Measurements from ENCODE around the gene PEX6.

PEX6 gene, protein sequence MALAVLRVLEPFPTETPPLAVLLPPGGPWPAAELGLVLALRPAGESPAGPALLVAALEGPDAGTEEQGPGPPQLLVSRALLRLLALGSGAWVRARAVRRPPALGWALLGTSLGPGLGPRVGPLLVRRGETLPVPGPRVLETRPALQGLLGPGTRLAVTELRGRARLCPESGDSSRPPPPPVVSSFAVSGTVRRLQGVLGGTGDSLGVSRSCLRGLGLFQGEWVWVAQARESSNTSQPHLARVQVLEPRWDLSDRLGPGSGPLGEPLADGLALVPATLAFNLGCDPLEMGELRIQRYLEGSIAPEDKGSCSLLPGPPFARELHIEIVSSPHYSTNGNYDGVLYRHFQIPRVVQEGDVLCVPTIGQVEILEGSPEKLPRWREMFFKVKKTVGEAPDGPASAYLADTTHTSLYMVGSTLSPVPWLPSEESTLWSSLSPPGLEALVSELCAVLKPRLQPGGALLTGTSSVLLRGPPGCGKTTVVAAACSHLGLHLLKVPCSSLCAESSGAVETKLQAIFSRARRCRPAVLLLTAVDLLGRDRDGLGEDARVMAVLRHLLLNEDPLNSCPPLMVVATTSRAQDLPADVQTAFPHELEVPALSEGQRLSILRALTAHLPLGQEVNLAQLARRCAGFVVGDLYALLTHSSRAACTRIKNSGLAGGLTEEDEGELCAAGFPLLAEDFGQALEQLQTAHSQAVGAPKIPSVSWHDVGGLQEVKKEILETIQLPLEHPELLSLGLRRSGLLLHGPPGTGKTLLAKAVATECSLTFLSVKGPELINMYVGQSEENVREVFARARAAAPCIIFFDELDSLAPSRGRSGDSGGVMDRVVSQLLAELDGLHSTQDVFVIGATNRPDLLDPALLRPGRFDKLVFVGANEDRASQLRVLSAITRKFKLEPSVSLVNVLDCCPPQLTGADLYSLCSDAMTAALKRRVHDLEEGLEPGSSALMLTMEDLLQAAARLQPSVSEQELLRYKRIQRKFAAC

DNA sequence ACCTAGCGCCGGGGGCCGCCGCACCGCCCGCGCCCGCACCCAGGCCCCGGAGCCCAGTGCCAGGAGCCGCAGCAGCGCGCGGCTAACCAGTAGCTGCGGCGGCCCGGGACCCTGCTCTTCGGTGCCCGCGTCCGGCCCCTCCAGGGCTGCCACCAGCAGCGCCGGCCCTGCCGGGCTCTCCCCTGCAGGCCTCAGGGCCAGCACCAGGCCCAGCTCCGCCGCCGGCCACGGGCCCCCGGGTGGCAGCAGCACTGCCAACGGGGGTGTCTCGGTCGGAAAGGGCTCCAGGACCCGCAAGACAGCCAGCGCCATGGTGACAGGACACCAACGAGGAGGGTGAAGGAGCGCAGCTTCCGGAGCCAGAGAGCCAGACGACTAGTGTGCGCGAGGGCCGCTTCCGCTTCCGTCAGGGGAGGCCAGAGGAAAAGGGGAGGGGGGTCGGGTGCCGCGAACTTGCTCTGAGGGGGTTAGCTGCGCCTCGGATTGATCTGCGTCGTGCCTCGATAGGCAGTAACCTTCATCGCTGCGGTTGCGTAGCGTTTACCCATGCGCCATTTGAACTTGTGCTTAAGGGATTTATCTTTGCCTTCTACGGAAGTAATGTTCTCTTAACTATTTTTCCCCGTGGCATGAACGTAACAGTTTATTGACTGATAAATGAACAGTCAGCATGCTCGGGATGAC lies at the start of gene PEX6:
PEX6 (minus strand) TSS at position 343 of the 684 bp plus-strand sequence; CDS start at position 312, 31 bp downstream.
- Histone ChIP-seq H3K27ac (ENCODE audit: low read length) (peak within 1 kb of the TSS; percentile 83), H3K27me3 (ENCODE audit: low read depth, low read length) (no peaks in the 10 kb centered on the region), H3K4me3 (ENCODE audit: low read depth in 1 of 2, low read length in 2 of 2) (peak within 1 kb of the TSS; percentile 83 to 84), H3K4me1 (ENCODE audit: control insufficient read depth in 1 of 2, insufficient read depth in 2 of 2, low read length in 2 of 2) (peaks cover 11 to 28% of the 10 kb centered on the region in 2 donors), H3K36me3 (ENCODE audit: control insufficient read depth in 1 of 2, insufficient read depth in 2 of 2, low read length in 2 of 2) (peaks cover 0 to 1% of the 10 kb centered on the region in 2 donors), H3K9me3 (ENCODE audit: control insufficient read depth in 1 of 2, low read length in 2 of 2) (no peaks in the 10 kb centered on the region)

- Histone ChIP-seq H3K27me3 (ENCODE audit: low read depth, low read length) (no peaks in the 10 kb centered on the region), H3K9me3 (ENCODE audit: control insufficient read depth in 1 of 2, low read length in 2 of 2) (no peaks in the 10 kb centered on the region), H3K36me3 (ENCODE audit: control insufficient read depth in 1 of 2, insufficient read depth in 2 of 2, low read length in 2 of 2) (peaks cover 39 to 54% of the 10 kb centered on the region in 2 donors), H3K4me1 (ENCODE audit: control insufficient read depth in 1 of 2, insufficient read depth in 2 of 2, low read length in 2 of 2) (peaks cover 0 to 11% of the 10 kb centered on the region in 2 donors), H3K27ac (ENCODE audit: low read length) (no peak overlapping the region), H3K4me3 (ENCODE audit: low read depth in 1 of 2, low read length in 2 of 2) (no peak overlapping the region)
Observed at GRCh38 chr6:43026365-43026764, 47.4 kb upstream of the PEX6 start.

DNA sequence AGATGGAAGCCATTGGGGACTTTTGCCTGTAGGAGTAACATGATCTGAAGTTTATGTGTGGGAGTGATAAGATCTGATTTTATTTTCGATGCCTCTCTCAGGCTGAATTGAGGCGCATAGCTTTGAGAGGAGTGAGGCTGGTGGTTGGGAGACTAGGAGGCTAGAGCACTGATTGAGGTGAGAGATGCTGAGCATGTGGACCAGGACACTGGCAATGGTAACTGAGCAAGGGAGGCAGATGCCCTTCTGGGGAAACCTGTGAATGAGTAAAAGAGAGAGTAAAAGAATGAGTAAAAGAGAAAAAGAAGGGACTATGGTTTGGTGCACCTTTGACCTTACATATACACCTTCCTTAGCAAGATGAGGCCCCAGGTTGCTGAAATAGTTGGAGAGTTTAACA lies 45.5 kb upstream of the PEX6 start:
- no peak overlapping the region for H3K4me3 ChIP-seq (ENCODE audit: low read depth in 1 of 2, low read length in 2 of 2)
- H3K9me3 ChIP-seq (ENCODE audit: control insufficient read depth in 1 of 2, low read length in 2 of 2) = no peaks in the 10 kb centered on the region
- H3K27me3 ChIP-seq (ENCODE audit: low read depth, low read length) = no peaks in the 10 kb centered on the region
- H3K27ac ChIP-seq (ENCODE audit: low read length) = no peak overlapping the region
- H3K36me3 ChIP-seq (ENCODE audit: control insufficient read depth in 1 of 2, insufficient read depth in 2 of 2, low read length in 2 of 2) = peaks cover 39 to 51% of the 10 kb centered on the region in 2 donors
- H3K4me1 ChIP-seq (ENCODE audit: control insufficient read depth in 1 of 2, insufficient read depth in 2 of 2, low read length in 2 of 2) = peaks cover 6 to 17% of the 10 kb centered on the region in 2 donors

DNA sequence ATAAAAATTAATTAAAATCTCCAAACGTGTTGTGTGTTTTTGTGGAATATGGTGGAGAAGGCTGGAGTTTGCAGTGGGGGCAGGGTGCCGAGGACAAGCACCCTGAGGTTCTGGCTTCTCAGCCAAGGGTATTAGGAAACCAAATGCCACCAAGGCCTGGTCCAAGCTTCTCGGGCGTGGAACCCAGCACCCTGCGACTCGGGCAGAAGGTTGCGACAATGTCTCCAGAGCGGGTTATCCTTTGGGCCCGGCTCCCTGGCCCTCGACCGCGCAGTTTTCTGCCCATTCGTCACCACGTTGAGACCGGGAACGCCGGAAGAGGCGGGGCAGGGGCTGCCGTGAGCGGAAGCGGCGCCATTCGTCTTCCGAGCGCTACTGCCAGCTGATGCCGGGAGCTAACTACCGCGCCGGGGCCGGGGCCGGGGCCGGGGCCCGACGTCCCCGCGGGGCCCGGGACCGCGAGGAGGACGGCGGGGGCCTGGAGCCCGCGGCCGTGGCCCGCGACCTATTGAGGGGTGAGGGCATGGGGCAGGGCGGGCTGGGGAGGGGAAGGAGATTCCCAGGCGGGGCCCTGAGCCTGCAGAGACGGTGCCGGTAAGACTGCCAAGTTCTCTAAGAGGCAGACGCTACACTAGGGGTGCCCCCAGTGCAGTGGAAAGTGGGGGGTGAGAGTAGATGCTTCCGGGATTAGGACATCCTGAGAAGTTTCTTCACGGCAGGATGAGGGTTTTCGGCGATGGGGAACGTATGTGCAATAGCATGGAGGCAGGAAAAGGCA lies 42.5 kb upstream of the PEX6 start, which contains the start of gene RRP36:
RRP36 (plus strand) TSS at position 354 of the 778 bp plus-strand sequence; CDS start at position 386, 32 bp downstream.
- Histone ChIP-seq H3K27ac (ENCODE audit: low read length) (peak within 1 kb of the TSS; percentile 83), H3K36me3 (ENCODE audit: control insufficient read depth in 1 of 2, insufficient read depth in 2 of 2, low read length in 2 of 2) (peaks cover 42 to 43% of the 10 kb centered on the region in 2 donors), H3K9me3 (ENCODE audit: control insufficient read depth in 1 of 2, low read length in 2 of 2) (no peaks in the 10 kb centered on the region), H3K4me3 (ENCODE audit: low read depth in 1 of 2, low read length in 2 of 2) (peak within 1 kb of the TSS; percentile 86 to 94), H3K4me1 (ENCODE audit: control insufficient read depth in 1 of 2, insufficient read depth in 2 of 2, low read length in 2 of 2) (peaks cover 9 to 30% of the 10 kb centered on the region in 2 donors), H3K27me3 (ENCODE audit: low read depth, low read length) (no peaks in the 10 kb centered on the region)

- Histone ChIP-seq H3K27ac (ENCODE audit: low read length) (peak overlapping the region; percentile 83), H3K4me3 (ENCODE audit: low read depth in 1 of 2, low read length in 2 of 2) (peak overlapping the region; percentile 59 to 86), H3K36me3 (ENCODE audit: control insufficient read depth in 1 of 2, insufficient read depth in 2 of 2, low read length in 2 of 2) (peaks cover 35 to 39% of the 10 kb centered on the region in 2 donors), H3K27me3 (ENCODE audit: low read depth, low read length) (no peaks in the 10 kb centered on the region), H3K4me1 (ENCODE audit: control insufficient read depth in 1 of 2, insufficient read depth in 2 of 2, low read length in 2 of 2) (peaks cover 15 to 36% of the 10 kb centered on the region in 2 donors), H3K9me3 (ENCODE audit: control insufficient read depth in 1 of 2, low read length in 2 of 2) (no peaks in the 10 kb centered on the region)
Observed at GRCh38 chr6:43020847-43021246, 41.9 kb upstream of the PEX6 start.

DNA sequence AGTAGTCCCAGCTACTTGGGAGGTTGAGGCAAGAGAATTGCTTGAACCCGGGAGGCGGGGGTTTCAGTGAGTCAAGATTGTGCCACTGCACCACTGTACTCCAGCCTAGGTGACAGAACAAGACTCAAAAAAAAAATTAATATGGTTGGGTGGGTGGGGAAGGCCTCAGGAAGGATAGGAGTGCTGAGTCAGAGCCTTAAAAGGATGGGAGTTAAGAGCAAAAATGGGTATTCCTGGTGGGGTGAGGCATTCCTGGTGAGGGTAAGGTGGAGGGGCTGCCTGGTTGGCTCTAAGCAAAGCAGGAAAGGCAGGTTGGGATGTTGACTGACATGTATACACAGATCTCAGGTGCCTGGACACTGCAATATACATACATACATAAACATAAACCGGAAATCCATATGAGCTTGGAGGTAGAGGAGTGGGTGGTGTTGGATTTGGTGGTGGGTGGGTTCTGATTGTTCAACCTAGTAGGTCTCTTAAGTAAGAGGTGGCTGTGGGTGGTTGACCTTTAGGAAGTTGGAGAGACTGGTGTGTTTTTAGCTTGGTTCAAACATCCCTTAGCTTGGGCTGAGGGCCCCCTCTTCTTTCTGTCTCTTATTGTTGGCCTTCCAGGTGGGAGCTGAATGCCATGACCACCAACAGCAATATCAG lies 41.2 kb upstream of the PEX6 start:
- peaks cover 30 to 38% of the 10 kb centered on the region in 2 donors for H3K36me3 ChIP-seq (ENCODE audit: control insufficient read depth in 1 of 2, insufficient read depth in 2 of 2, low read length in 2 of 2)
- H3K27me3 ChIP-seq (ENCODE audit: low read depth, low read length) = no peaks in the 10 kb centered on the region
- H3K27ac ChIP-seq (ENCODE audit: low read length) = peak overlapping the region; percentile 83
- no peaks in the 10 kb centered on the region for H3K9me3 ChIP-seq (ENCODE audit: control insufficient read depth in 1 of 2, low read length in 2 of 2)
- no peak overlapping the region for H3K4me3 ChIP-seq (ENCODE audit: low read depth in 1 of 2, low read length in 2 of 2)
- peaks cover 17 to 42% of the 10 kb centered on the region in 2 donors for H3K4me1 ChIP-seq (ENCODE audit: control insufficient read depth in 1 of 2, insufficient read depth in 2 of 2, low read length in 2 of 2)

DNA sequence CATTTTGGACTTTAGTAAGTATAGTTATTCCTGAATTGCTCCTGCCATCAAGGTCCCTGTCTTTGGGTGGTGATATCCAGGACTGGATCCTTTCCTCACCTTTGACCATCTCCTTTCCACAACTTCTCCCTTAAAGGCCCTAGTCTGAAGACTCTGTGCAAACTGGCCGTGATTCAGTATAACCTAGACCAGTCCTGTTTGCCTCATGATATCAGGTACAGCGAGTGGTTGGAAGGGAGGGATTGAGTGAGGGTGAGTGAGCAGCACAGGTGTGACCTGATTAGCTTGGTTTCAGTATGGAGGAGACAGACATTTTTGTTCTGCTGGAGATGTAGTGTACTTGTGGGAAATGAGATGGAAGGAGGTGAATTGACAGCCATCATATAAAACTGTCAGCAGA lies 40.2 kb upstream of the PEX6 start:
- Histone ChIP-seq H3K27ac (ENCODE audit: low read length) (no peak overlapping the region), H3K27me3 (ENCODE audit: low read depth, low read length) (no peaks in the 10 kb centered on the region), H3K9me3 (ENCODE audit: control insufficient read depth in 1 of 2, low read length in 2 of 2) (no peaks in the 10 kb centered on the region), H3K4me3 (ENCODE audit: low read depth in 1 of 2, low read length in 2 of 2) (no peak overlapping the region), H3K36me3 (ENCODE audit: control insufficient read depth in 1 of 2, insufficient read depth in 2 of 2, low read length in 2 of 2) (peaks cover 25 to 28% of the 10 kb centered on the region in 2 donors), H3K4me1 (ENCODE audit: control insufficient read depth in 1 of 2, insufficient read depth in 2 of 2, low read length in 2 of 2) (peaks cover 17 to 51% of the 10 kb centered on the region in 2 donors)

DNA sequence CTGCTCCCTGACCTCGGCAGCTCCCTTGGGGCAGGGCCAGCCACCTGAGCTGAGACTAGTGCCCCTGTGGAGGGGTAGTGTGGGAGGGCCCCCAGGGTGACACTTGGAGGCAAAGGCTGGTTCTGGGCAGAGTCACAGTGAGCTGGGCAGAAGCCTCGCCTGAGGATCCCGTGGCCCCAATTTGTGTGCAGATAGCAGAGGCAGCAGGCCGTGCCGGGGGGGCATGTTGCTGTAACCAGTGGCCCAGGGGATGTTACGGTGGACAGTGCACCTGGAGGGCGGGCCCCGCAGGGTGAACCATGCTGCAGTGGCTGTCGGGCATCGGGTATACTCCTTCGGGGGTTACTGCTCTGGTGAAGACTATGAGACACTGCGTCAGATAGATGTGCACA lies 38.0 kb upstream of the PEX6 start:
- H3K27ac ChIP-seq (ENCODE audit: low read length) = no peak overlapping the region
- no peak overlapping the region for H3K4me3 ChIP-seq (ENCODE audit: low read depth in 1 of 2, low read length in 2 of 2)
- H3K27me3 ChIP-seq (ENCODE audit: low read depth, low read length) = no peaks in the 10 kb centered on the region
- H3K4me1 ChIP-seq (ENCODE audit: control insufficient read depth in 1 of 2, insufficient read depth in 2 of 2, low read length in 2 of 2) = peaks cover 24 to 51% of the 10 kb centered on the region in 2 donors
- no peaks in the 10 kb centered on the region for H3K9me3 ChIP-seq (ENCODE audit: control insufficient read depth in 1 of 2, low read length in 2 of 2)
- peaks cover 24 to 30% of the 10 kb centered on the region in 2 donors for H3K36me3 ChIP-seq (ENCODE audit: control insufficient read depth in 1 of 2, insufficient read depth in 2 of 2, low read length in 2 of 2)

DNA sequence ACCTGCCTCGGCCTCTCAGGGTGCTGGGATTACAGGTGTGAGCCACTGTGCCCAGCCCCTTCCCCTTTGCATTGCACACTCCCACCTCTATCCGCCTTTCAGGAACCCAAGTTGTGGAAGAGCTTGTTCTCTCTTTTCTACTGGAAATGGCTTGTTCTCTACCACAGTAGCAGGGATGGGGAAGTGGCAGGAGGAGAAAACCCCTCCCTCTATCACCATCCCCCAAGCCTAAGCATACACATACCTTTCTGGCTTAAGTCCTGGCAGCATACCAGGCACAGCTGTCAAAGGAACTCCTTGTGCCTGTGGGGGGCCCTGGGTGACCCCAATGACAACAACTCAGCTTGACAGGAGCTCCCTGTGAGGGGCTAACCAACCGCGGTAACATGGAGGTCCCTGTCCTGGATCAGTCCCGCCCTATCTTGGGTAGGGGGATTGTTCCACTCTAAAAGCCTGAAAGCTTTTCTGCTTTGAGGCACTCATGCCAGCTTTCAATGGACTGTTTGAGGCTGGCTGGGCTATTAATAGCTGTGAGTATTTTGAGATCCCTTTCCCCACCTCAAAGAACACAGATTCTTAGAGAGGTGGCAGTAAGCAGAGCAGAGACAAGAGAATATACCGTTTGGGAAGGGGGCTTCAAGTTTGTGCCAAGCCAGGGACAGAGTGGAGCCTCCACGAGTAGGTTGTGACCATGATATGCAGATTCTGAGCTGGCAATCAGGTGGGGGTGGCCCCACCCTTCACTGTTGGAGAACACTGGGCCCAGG lies 37.4 kb upstream of the PEX6 start:
- no peak overlapping the region for H3K4me3 ChIP-seq (ENCODE audit: low read depth in 1 of 2, low read length in 2 of 2)
- H3K27ac ChIP-seq (ENCODE audit: low read length) = no peak overlapping the region
- H3K9me3 ChIP-seq (ENCODE audit: control insufficient read depth in 1 of 2, low read length in 2 of 2) = no peaks in the 10 kb centered on the region
- peaks cover 24 to 51% of the 10 kb centered on the region in 2 donors for H3K4me1 ChIP-seq (ENCODE audit: control insufficient read depth in 1 of 2, insufficient read depth in 2 of 2, low read length in 2 of 2)
- H3K27me3 ChIP-seq (ENCODE audit: low read depth, low read length) = no peaks in the 10 kb centered on the region
- H3K36me3 ChIP-seq (ENCODE audit: control insufficient read depth in 1 of 2, insufficient read depth in 2 of 2, low read length in 2 of 2) = peaks cover 30 to 36% of the 10 kb centered on the region in 2 donors

All from muscle layer of duodenum (tissue), 2 donors.